K562 (cell line): ENCODE measurements around the gene VWC2L. TPM values are rescaled to one million over a fixed set of nuclear protein-coding genes. Genes with fewer than 3 reads are reported as not detected.

ENCODE experiments used
- ATAC-seq: fragments of 200-7000 bp; cut with Tn5 transposase; 3 replicates; pipeline ENCODE4 v1.9.1; 2020; ENCODE audit warnings: moderate library complexity
- BruUV-seq: library from RNA; stranded (reverse); fragments of 400-500 nt; replicated peaks from 2 replicates; lab custom pipeline; 2021; lab: Mats Ljungman, UMichigan
- CTCF ChIA-PET: fragments of 300-600 bp; formaldehyde crosslinking; extraction: SDS; loops from one replicate; lab custom pipeline; 2021; ENCODE audit warnings: low intra/inter-chr PET ratio; lab: Yijun Ruan, JAX
- POLR2A ChIA-PET: fragments of 300-600, 350-650 bp; sonication (Branson Sonifier 250); formaldehyde crosslinking; extraction: SDS; loops from one replicate; lab custom pipeline; 2021; ENCODE audit warnings: antibody characterized with exemption, inconsistent platforms; lab: Yijun Ruan, JAX
- DNase-seq, 4 experiments: peaks; one replicate each; pipeline versions ENCODE4 v3.0.0 to v3.0.0-alpha.2; 2011 to 2018; ENCODE audit warnings: low spot score in 3 of 4, mixed read lengths in 3 of 4; ENCODE audit errors: extremely low read depth in 1 of 4
- FAIRE-seq: peaks from 2 replicates; lab custom pipeline; 2011; peaks lifted over from hg19 to GRCh38; lab: Jason Lieb, UNC
- H2AFZ ChIP-seq: 2 replicates; pipeline ENCODE4 v1.6.0; 2011; ENCODE audit warnings: low read depth, low read length, control low read depth, inconsistent platforms
- H3K27ac ChIP-seq: fragments of 200-600 bp; 3 replicates; pipeline ENCODE4 v1.8.0; 2011; ENCODE audit warnings: low read depth, mild to moderate bottlenecking, control low read depth, inconsistent platforms, low read length, moderate library complexity, mixed read lengths; ENCODE audit errors: extremely low read depth
- H3K27me3 ChIP-seq, 2 experiments: fragments of 300-600 bp in 1 of 2; 2 replicates in 1 of 2; 3 replicates in 1 of 2; pipeline versions ENCODE4 v1.6.0 to v1.8.0; 2011; ENCODE audit warnings: inconsistent platforms in 2 of 2, low read length in 2 of 2, mild to moderate bottlenecking in 1 of 2, mixed read lengths in 1 of 2, moderate library complexity in 1 of 2; ENCODE audit not compliant: control insufficient read depth in 2 of 2, insufficient read depth in 2 of 2
- H3K36me3 ChIP-seq: fragments of 300-600 bp; 3 replicates; pipeline ENCODE4 v1.8.0; 2011; ENCODE audit warnings: mild to moderate bottlenecking, low read length, inconsistent platforms; ENCODE audit not compliant: control insufficient read depth, insufficient read depth
- H3K4me1 ChIP-seq, 2 experiments: fragments of 200-600 bp in 1 of 2; replicated peaks in 1 of 2; 2 replicates in 1 of 2; 3 replicates in 1 of 2; pipeline versions ENCODE4 v1.5.1 to v1.8.0; 2011; ENCODE audit warnings: inconsistent platforms in 2 of 2, low read length in 2 of 2, mild to moderate bottlenecking in 1 of 2, mixed read lengths in 1 of 2, moderate library complexity in 1 of 2; ENCODE audit not compliant: control insufficient read depth in 2 of 2, insufficient read depth in 2 of 2
- H3K4me2 ChIP-seq: 2 replicates; pipeline ENCODE4 v1.6.1; 2011; ENCODE audit warnings: low read length, control low read depth, inconsistent platforms, mixed read lengths; ENCODE audit not compliant: insufficient read depth
- H3K4me3 ChIP-seq: fragments of 200-600 bp; sonication (generic), shearing (Covaris generic); 2 replicates; pipeline ENCODE4 v1.5.1; 2016; ENCODE audit warnings: control low read depth, inconsistent platforms
- H3K79me2 ChIP-seq: fragments of 200-600 bp; 3 replicates; pipeline ENCODE4 v1.8.0; 2011; ENCODE audit warnings: low read length, inconsistent platforms; ENCODE audit not compliant: control insufficient read depth, insufficient read depth
- H3K9ac ChIP-seq, 2 experiments: 2 replicates each; pipeline versions ENCODE4 v1.6.0 to v1.6.1; 2011; ENCODE audit warnings: low read depth in 2 of 2, low read length in 2 of 2, control low read depth in 1 of 2, inconsistent platforms in 1 of 2, mild to moderate bottlenecking in 1 of 2, mixed read lengths in 1 of 2; ENCODE audit not compliant: insufficient read depth in 1 of 2
- H3K9me1 ChIP-seq: one replicate; pipeline ENCODE4 v1.6.0; 2011; ENCODE audit warnings: inconsistent platforms, mild to moderate bottlenecking, low read length, moderate library complexity; ENCODE audit not compliant: control insufficient read depth, insufficient read depth
- H3K9me3 ChIP-seq: replicated peaks from 2 replicates; pipeline ENCODE4 v1.5.1; 2011; ENCODE audit warnings: low read depth, low read length, inconsistent platforms; ENCODE audit not compliant: control insufficient read depth, insufficient read depth
- H4K20me1 ChIP-seq: replicated peaks from 2 replicates; pipeline ENCODE4 v1.6.1; 2011; ENCODE audit warnings: low read length, inconsistent platforms, mixed read lengths; ENCODE audit not compliant: control insufficient read depth, insufficient read depth
- EWSR1 ChIP-seq: fragments of 450-650 bp; IDR thresholded peaks from 2 replicates; pipeline ENCODE4 v1.6.1; 2018; ENCODE audit warnings: borderline replicate concordance, mild to moderate bottlenecking, low read depth, moderate library complexity; ENCODE audit not compliant: partially characterized antibody
- HCFC1 ChIP-seq: IDR thresholded peaks from 2 replicates; pipeline ENCODE4 v1.6.1; 2012; ENCODE audit warnings: low read depth, low read length, improper control_type of control experiment
- KLF10 ChIP-seq: fragments of 250-450 bp; sonication (Bioruptor Pico); IDR thresholded peaks from 2 replicates; pipeline ENCODE4 v1.6.1; 2021; ENCODE audit warnings: matching md5 sums
- MTA2 ChIP-seq: fragments of 450-650 bp; IDR thresholded peaks from 2 replicates; pipeline ENCODE4 v1.6.1; 2016; ENCODE audit warnings: low read depth
- POLR2H ChIP-seq: IDR thresholded peaks from 2 replicates; pipeline ENCODE4 v1.6.1; 2016; ENCODE audit warnings: missing genetic modification characterization, low read depth, mild to moderate bottlenecking, control low read depth, missing compliant biosample characterization, moderate library complexity
- SAFB ChIP-seq: fragments of 200-400 bp; formaldehyde crosslinking; IDR thresholded peaks from 2 replicates; pipeline ENCODE4 v1.6.1; 2017; ENCODE audit warnings: low read depth, low read length, borderline replicate concordance
- SMARCB1 ChIP-seq: IDR thresholded peaks from 2 replicates; pipeline ENCODE4 v1.6.1; 2011; ENCODE audit warnings: improper control_type of control experiment, low read depth; ENCODE audit not compliant: insufficient read length
- SMARCE1 ChIP-seq: fragments of 450-650 bp; IDR thresholded peaks from 2 replicates; pipeline ENCODE4 v1.7.1; 2016; ENCODE audit warnings: mild to moderate bottlenecking
- ZNF668 ChIP-seq: fragments of 250-450 bp; sonication (Bioruptor Pico); IDR thresholded peaks from 2 replicates; pipeline ENCODE4 v1.8.0; 2022; ENCODE audit warnings: mild to moderate bottlenecking, inconsistent platforms
- WGBS: fragments of 100-300 bp; shearing (Covaris generic); methylation state at CpG from one replicate; pipeline ENCODE4 v1.1.6; 2016; ENCODE audit warnings: low coverage, mixed read lengths; ENCODE audit not compliant: insufficient coverage; ENCODE audit errors: missing lambda C conversion rate; 5-methylcytosine and 5-hydroxymethylcytosine counted together
- in situ Hi-C: fragments of 300-500 bp; cut with MboI; formaldehyde crosslinking; loops from 4 replicates; pipeline ENCODE4 v1.15.0; 2018; ENCODE audit warnings: inconsistent platforms, mixed read lengths
- intact Hi-C: fragments of 100-400 bp; cut with micrococcal nuclease; formaldehyde crosslinking; loops from 2 replicates; pipeline ENCODE4 v1.14.2; 2022
- polyA plus RNA-seq, 8 experiments: library from polyadenylated mRNA; depleted of rRNA in 4 of 8; stranded (reverse) in 5 of 8; unstranded in 3 of 8; fragments of >200 nt; fragmentation: Nextera tagmentation in 2 of 8; fragmentation: Illumina TruSeq in 1 of 8; extraction: Ambion mirVana in 2 of 8; extraction: Trizol in 1 of 8; gene quantifications; 2 replicates each; pipeline versions ENCODE4 v1.2.1 to v1.2.3, GENCODE V29; 2011 to 2014; ENCODE audit warnings: inconsistent platforms in 1 of 8, missing spikeins in 1 of 8
- total RNA-seq, 7 experiments: library from RNA; depleted of rRNA in 6 of 7; stranded (reverse); fragments of >200 nt in 6 of 7; fragmentation: Illumina TruSeq in 2 of 7; extraction: Trizol in 2 of 7; gene quantifications; 2 replicates each; pipeline versions ENCODE4 v1.2.1 to v1.2.3, GENCODE V29; 2011 to 2021; ENCODE audit warnings: low replicate concordance in 1 of 7
- TF ChIP-seq, protein P1 (sequence below): fragments of 250-450 bp; sonication (Bioruptor Pico); IDR thresholded peaks from 2 replicates; pipeline ENCODE4 v1.8.0; 2021; ENCODE audit warnings: borderline replicate concordance, mild to moderate bottlenecking, moderate library complexity; ENCODE audit not compliant: poor library complexity, severe bottlenecking
- TF ChIP-seq, protein P2 (sequence below): sonication (generic); formaldehyde crosslinking; IDR thresholded peaks from 2 replicates; pipeline ENCODE4 v1.8.0; 2023; ENCODE audit warnings: mild to moderate bottlenecking, missing genetic modification reagents

The VWC2L gene
- total and polyA plus RNA-seq, 9 of the 15 experiments (the other 6 are each of a cell fraction or from before 2014, with no cell fraction given), result not detected

DNA sequence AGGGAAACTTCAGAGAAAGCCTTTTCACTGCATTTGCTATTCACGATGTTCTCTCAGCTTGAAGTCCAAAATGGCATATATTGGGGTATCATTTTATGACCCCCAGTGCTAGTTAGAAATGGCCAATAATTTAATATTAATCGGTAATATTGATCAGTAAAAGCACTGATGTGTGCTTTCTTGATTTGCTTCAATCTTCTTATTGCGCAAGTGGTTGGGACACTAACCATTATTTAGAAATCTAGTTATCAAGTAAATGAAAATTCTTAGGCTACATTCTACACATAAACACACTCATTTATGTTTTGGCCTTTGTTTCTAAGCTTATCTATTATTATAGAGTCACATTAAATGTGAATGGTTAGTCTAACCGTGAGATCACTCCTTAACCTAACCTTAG lies 49.7 kb upstream of the VWC2L start:
- H3K36me3 ChIP-seq, result no peaks in the 10 kb centered on the region
- no peaks in the 10 kb centered on the region for H3K9me1 ChIP-seq
- CTCF ChIA-PET, result no interaction called here
- no peak for DNase-seq
- whole genome bisulfite sequencing, result 0% methylated on average over 4 of the region's 4 CpGs
- ATAC-seq, result no peak
- H3K9me3 ChIP-seq, result no peaks in the 10 kb centered on the region
- no peak overlapping the region for H3K4me3 ChIP-seq
- in situ Hi-C loops (no loop called here), intact Hi-C loops (no loop called here)
- no peak overlapping the region for H3K9ac ChIP-seq
- no peaks in the 10 kb centered on the region for H4K20me1 ChIP-seq
- no peaks in the 10 kb centered on the region for H3K27me3 ChIP-seq
- no peak for FAIRE-seq
- no peak overlapping the region for H2AFZ ChIP-seq
- H3K4me2 ChIP-seq, result no peak overlapping the region
- no peaks in the 10 kb centered on the region for H3K79me2 ChIP-seq
- BruUV-seq, result no TSS peak
- no peak for TF ChIP-seq KLF10
- TF ChIP-seq, protein P1, sequence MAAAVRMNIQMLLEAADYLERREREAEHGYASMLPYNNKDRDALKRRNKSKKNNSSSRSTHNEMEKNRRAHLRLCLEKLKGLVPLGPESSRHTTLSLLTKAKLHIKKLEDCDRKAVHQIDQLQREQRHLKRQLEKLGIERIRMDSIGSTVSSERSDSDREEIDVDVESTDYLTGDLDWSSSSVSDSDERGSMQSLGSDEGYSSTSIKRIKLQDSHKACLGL (CRISPR knock-in tag), result no peak
- TF ChIP-seq HCFC1, result no peak
- no peak for TF ChIP-seq POLR2H (tag)
- no peak for TF ChIP-seq SAFB
- TF ChIP-seq SMARCB1, result no peak
- POLR2A ChIA-PET, result no interaction called here
- H3K27ac ChIP-seq, result no peak overlapping the region
- H3K4me1 ChIP-seq, result no peaks in the 10 kb centered on the region

DNA sequence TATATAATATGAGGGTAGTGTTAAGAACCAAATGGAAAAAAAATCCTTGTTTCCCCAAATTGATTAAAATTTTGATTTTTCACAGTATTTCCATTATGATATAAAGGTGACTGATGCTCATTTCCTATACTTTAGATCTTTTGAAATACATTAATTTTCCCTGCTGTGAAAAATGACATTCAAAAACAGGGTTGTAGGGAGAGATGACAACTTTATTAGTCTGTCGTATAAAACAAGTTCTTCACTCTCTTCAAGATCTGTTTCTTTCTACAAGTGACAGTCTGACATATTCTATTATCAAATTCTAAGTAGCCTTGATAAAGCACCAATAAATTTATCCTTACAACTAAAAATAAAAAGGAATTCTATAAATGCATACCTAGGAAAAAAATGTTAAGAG lies 45.3 kb upstream of the VWC2L start:
- Histone ChIP-seq H3K36me3 (no peaks in the 10 kb centered on the region), H3K9ac (no peak overlapping the region), H3K27me3 (no peaks in the 10 kb centered on the region), H3K27ac (no peak overlapping the region), H2AFZ (no peak overlapping the region), H3K4me1 (no peaks in the 10 kb centered on the region), H3K79me2 (no peaks in the 10 kb centered on the region), H3K9me3 (no peaks in the 10 kb centered on the region), H3K9me1 (no peaks in the 10 kb centered on the region), H4K20me1 (no peaks in the 10 kb centered on the region), H3K4me2 (no peak overlapping the region), H3K4me3 (no peak overlapping the region)
- WGBS, result no CpG with 5 or more reads among the region's 1 CpG
- FAIRE-seq (no peak), ATAC-seq (no peak), DNase-seq (no peak)
- in situ Hi-C loops, result no loop called here
- intact Hi-C loops, result no loop called here
- ChIA-PET CTCF (no interaction called here), POLR2A (no interaction called here)
- no TSS peak for BruUV-seq
- TF ChIP-seq, protein P2, sequence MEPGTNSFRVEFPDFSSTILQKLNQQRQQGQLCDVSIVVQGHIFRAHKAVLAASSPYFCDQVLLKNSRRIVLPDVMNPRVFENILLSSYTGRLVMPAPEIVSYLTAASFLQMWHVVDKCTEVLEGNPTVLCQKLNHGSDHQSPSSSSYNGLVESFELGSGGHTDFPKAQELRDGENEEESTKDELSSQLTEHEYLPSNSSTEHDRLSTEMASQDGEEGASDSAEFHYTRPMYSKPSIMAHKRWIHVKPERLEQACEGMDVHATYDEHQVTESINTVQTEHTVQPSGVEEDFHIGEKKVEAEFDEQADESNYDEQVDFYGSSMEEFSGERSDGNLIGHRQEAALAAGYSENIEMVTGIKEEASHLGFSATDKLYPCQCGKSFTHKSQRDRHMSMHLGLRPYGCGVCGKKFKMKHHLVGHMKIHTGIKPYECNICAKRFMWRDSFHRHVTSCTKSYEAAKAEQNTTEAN (CRISPR knock-in tag), result no peak
- TF ChIP-seq EWSR1 (no peak), SMARCE1 (no peak), MTA2 (no peak), ZNF668 (CRISPR knock-in tag) (no peak)
